HL-60 (cell line): ENCODE results near the gene CNTNAP2.

Source experiments
- DNase-seq, 2 experiments: peaks; one replicate each; pipeline ENCODE4 v3.0.0-alpha.2; 2010 to 2020; ENCODE audit warnings: low read depth in 1 of 2, low spot score in 1 of 2
- H3K27ac ChIP-seq: fragments of 250-450 bp; sonication (Bioruptor Pico); replicated peaks from 2 replicates; pipeline ENCODE4 v1.5.1; 2020; ENCODE audit warnings: mild to moderate bottlenecking, moderate library complexity
- H3K27me3 ChIP-seq: fragments of 250-450 bp; sonication (Bioruptor Pico); 2 replicates; pipeline ENCODE4 v1.5.1; 2021; ENCODE audit warnings: mild to moderate bottlenecking, moderate library complexity; ENCODE audit not compliant: insufficient read depth, poor library complexity, severe bottlenecking
- H3K4me3 ChIP-seq: replicated peaks from 2 replicates; pipeline ENCODE4 v1.5.1; 2011; ENCODE audit warnings: mild to moderate bottlenecking, control low read depth, low read length; ENCODE audit not compliant: insufficient read depth
- CTCF ChIP-seq: IDR thresholded peaks from one replicate; pipeline ENCODE4 v1.5.1; 2011; ENCODE audit warnings: low read length, control low read depth, inconsistent platforms; ENCODE audit not compliant: insufficient read depth
- GABPA ChIP-seq: IDR thresholded peaks from 2 replicates; pipeline ENCODE4 v1.6.1; 2012; ENCODE audit warnings: low read depth
- POLR2AphosphoS5 ChIP-seq: IDR thresholded peaks from 2 replicates; pipeline ENCODE4 v1.6.1; 2012; ENCODE audit warnings: low read depth
- REST ChIP-seq: IDR thresholded peaks from 2 replicates; pipeline ENCODE4 v1.6.1; 2012; ENCODE audit warnings: low read depth; ENCODE audit not compliant: insufficient replicate concordance
- SPI1 ChIP-seq: IDR thresholded peaks from 2 replicates; pipeline ENCODE4 v1.6.1; 2012; ENCODE audit warnings: low read depth, mild to moderate bottlenecking, borderline replicate concordance

CNTNAP2 gene

GRCh38 chr7:148335790-148336189, 2219.2 kb downstream of the CNTNAP2 start:
- Histone ChIP-seq H3K4me3 (no peak overlapping the region), H3K27ac (no peak overlapping the region), H3K27me3 (peaks cover 26% of the 10 kb centered on the region)
- no peak for TF ChIP-seq REST
- TF ChIP-seq POLR2AphosphoS5: no peak
- no peak for TF ChIP-seq SPI1
- no peak for TF ChIP-seq CTCF
- DNase-seq: no peak

DNA sequence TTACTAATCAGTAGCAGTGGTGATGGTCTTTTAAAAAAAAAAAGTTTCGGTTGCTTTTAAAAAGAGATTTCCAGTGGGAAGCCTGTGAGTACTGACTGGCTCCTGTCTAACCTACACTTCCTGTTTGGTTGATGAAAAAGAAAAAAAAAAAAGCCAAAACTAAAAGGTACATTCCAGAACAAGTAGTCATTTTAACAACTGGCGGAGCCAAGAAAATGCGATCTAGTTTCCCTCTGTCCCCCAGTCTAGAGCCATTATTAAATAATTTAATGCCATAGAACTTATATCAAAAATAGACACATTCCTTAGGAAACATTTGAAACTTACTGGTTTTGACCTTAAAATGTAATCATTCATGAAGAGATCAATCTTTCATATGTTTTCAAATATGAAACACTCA, 2219.8 kb downstream of the CNTNAP2 start:
- H3K4me3 ChIP-seq: no peak overlapping the region
- H3K27me3 ChIP-seq: peaks cover 29% of the 10 kb centered on the region
- no peak for TF ChIP-seq GABPA
- TF ChIP-seq CTCF: no peak
- no peak overlapping the region for H3K27ac ChIP-seq
- DNase-seq: no peak

DNA sequence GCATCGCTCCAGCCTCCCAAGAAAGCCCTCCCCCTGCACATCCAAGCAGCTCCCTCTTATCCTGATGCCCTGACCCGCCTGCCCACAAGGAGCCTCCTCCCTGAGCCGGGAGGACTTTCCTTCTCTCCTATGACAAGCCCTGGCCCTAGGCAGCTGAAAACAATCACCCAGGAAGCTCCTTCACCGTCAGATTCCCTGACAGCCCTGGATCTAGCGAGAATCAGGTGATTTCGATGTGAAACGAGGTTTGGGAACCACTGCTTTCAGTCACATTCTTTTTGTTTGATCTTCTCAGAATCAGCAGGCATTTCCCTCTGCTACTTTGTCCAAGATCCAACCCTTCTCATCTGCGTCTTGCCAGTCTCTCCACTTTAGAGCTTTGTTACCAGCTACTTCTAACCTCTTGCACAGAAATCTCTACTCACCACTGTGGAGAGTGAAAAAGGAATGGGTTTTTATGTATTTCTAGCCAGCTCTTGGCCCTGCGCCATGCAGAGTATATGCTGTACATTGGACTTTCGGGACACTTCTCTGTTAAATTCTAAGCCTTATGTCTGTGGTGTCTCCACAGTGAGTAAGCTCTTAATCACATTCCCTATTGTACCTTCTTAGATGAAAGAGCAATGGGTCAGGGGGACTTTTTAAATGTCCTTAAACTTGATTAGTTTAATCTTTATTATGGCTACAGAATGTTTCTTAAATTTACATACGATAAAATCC, 2220.8 kb downstream of the CNTNAP2 start:
- TF ChIP-seq CTCF: no peak
- TF ChIP-seq GABPA: no peak
- TF ChIP-seq SPI1: no peak
- TF ChIP-seq REST: no peak
- TF ChIP-seq POLR2AphosphoS5: no peak
- Histone ChIP-seq H3K27me3 (peaks cover 30% of the 10 kb centered on the region), H3K27ac (no peak overlapping the region), H3K4me3 (no peak overlapping the region)
- no peak for DNase-seq
